Activated CD4-positive, alpha-beta T cell treated with anti-CD3 and anti-CD28 coated beads, Interleukin-2, amount 50 U/mL, for 16 hours (primary cell): ENCODE data around the gene CDH4.

Source experiments
- DNase-seq: peaks from one replicate; pipeline ENCODE4 v3.0.0-alpha.2; 2020

The CDH4 gene

GRCh38 chr20:61911824-61912223 is 659.8 kb downstream of the CDH4 start:
- no peak for DNase-seq

- DNase-seq = peak; percentile 18
These were observed 660.8 kb downstream of the CDH4 start for GRCh38 chr20:61912665-61913422.

GRCh38 chr20:61913423-61914225 is 661.6 kb downstream of the CDH4 start:
- no peak for DNase-seq

GRCh38 chr20:61915101-61915500 is 663.0 kb downstream of the CDH4 start:
- no peak for DNase-seq

GRCh38 chr20:61916318-61916891 is 664.3 kb downstream of the CDH4 start:
- no peak for DNase-seq

- DNase-seq = no peak
These were observed 665.5 kb downstream of the CDH4 start for GRCh38 chr20:61917474-61918145.

GRCh38 chr20:61918548-61918947 is 666.5 kb downstream of the CDH4 start:
- no peak for DNase-seq

- no peak for DNase-seq
These were observed 667.2 kb downstream of the CDH4 start for GRCh38 chr20:61919239-61919638.

- no peak for DNase-seq
These were observed 667.8 kb downstream of the CDH4 start for GRCh38 chr20:61919675-61920365.

- DNase-seq = no peak
These were observed 670.4 kb downstream of the CDH4 start for GRCh38 chr20:61922411-61922810.

- DNase-seq = no peak
These were observed 670.9 kb downstream of the CDH4 start for GRCh38 chr20:61922936-61923335.

GRCh38 chr20:61923371-61924166 is 671.5 kb downstream of the CDH4 start:
- DNase-seq = no peak

GRCh38 chr20:61924211-61924857 is 672.3 kb downstream of the CDH4 start:
- no peak for DNase-seq

GRCh38 chr20:61924858-61925554 is 672.9 kb downstream of the CDH4 start:
- no peak for DNase-seq

GRCh38 chr20:61925555-61926252 is 673.6 kb downstream of the CDH4 start:
- no peak for DNase-seq

- no peak for DNase-seq
These were observed 674.2 kb downstream of the CDH4 start for GRCh38 chr20:61926253-61926613.

GRCh38 chr20:61926796-61927192 is 674.7 kb downstream of the CDH4 start:
- no peak for DNase-seq

GRCh38 chr20:61927193-61927825 is 675.2 kb downstream of the CDH4 start:
- DNase-seq = no peak

GRCh38 chr20:61927826-61928541 is 675.9 kb downstream of the CDH4 start:
- no peak for DNase-seq
